Measurements from ENCODE around the gene ACAN. TPM values are rescaled to one million over a fixed set of nuclear protein-coding genes. Genes with fewer than 3 reads are reported as not detected.
"Not testable (repeated sequence)": the region's sequence is repeated elsewhere in the genome, so short reads cannot be mapped to it uniquely, and the experiment has no call there.

ACAN gene
- total RNA-seq, 1 donor from 2014 or later: 8.3 TPM

DNA sequence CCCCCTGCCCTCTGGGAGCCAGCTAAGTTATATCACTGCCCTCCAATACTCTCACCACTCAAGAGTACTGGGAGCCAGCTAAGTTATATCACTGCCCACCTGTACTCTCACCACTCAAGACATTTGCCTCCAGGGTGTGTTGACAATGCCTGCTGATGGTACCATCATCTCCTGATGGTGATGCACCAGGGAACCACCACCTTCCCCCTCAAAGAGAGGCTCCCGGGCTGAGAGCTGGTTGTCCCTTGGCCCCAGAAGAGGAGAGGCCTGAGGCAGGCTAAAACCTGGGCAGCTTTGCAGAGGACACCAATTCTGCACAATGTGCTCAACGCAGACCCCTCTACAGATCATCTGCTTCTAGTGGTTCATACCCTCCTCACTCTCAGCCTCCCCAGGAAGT is 99.6 kb downstream of the ACAN start:
- DNase-seq: no peak

- DNase-seq: no peak
These were observed 101.0 kb downstream of the ACAN start for GRCh38 chr15:88904257-88904623.

GRCh38 chr15:88904624-88905327 is 101.5 kb downstream of the ACAN start:
- DNase-seq: peak; percentile 86

- no peak for DNase-seq
These were observed 102.3 kb downstream of the ACAN start for GRCh38 chr15:88905576-88905975.

DNA sequence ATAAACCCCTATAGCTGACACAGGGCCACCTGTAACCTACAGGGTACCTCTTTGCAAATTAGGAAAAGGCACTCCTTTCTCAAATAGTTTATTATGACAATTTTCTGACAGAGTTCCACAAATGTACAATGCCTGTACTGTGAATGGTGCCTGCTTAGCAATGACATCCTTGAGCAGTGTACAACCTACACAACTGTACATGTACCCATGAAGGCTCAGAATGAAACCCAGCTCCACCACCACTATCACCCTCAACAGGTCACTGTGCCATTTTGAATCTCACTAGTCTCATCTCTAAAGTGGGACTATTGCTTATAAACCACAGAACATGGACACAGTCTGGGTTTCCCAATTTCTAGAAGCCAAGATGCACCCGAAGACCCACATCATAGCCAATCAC is 102.9 kb downstream of the ACAN start:
- no peak for DNase-seq

DNA sequence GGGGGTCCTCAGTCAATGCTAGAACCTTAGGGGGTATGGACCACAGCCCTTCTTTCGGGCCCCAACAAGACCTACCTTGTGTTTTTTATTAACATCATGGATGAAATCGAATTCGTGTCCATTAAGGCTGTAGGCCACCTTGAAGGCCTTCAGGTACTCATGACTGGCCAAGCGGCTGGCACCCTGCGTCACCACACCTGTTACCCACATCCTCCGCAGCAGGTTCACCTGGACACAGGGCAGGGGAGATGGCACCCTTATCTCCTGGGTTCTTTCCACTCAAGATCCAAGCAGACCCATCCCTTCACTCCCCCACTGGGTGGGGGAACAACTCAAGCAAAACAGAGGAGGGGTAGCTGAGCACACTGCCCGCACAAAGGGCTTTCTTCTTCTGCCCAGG is 103.3 kb downstream of the ACAN start:
- DNase-seq: no peak

GRCh38 chr15:88907111-88907510 is 103.9 kb downstream of the ACAN start:
- no peak for DNase-seq

DNA sequence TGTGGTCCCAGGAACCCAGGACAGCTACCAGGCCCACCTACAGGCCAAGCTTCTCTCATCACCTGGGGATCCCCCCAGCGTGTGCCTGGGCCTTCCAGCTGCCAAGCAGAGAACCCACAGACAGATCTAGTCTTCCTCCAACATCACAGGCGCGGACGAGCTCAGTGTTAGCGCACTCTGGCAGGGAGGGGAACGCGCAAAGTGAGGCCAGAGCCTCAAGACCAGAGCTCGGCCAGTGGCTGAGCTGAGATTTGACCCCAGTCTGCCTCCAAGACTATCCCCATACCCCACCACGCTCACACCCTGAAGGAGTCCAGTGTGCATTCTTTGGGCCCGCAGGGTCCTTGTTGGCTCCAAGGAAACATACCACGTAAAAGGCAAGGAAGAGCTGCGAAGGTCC is 104.9 kb downstream of the ACAN start:
- no peak for DNase-seq

- no peak for DNase-seq
These were observed 105.7 kb downstream of the ACAN start for GRCh38 chr15:88908697-88909621.

- DNase-seq: no peak
These were observed 107.0 kb downstream of the ACAN start for GRCh38 chr15:88909956-88910831.

GRCh38 chr15:88911766-88912118 is 108.5 kb downstream of the ACAN start:
- DNase-seq: no peak

DNA sequence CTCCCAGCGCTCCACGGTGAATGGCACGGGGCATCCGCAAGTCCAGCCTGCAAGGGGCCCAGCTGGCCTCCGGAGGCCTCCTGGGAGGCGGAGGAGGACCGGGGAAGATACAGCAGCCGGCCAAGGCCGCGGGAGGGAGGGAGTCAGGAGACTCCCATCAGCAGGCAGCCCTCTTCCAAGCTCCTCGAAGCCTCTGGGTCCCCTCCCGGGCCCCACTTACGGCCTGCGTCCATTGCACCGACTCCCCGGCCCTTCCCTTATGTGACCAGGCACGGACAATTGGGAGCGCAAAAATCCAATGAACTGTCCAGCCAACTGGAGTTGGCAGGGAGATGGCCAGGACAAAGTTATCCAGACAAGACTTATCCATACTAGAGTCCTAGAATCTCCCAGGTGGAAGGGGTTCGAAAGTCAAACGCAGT is 109.3 kb downstream of the ACAN start:
- no peak for DNase-seq

- peak; percentile 68 for DNase-seq
These were observed 110.0 kb downstream of the ACAN start, which contains the start of gene MFGE8 for GRCh38 chr15:88913017-88913849. MFGE8 (minus strand) TSS chr15:88913379; CDS start chr15:88913319, 60 bp downstream.

DNA sequence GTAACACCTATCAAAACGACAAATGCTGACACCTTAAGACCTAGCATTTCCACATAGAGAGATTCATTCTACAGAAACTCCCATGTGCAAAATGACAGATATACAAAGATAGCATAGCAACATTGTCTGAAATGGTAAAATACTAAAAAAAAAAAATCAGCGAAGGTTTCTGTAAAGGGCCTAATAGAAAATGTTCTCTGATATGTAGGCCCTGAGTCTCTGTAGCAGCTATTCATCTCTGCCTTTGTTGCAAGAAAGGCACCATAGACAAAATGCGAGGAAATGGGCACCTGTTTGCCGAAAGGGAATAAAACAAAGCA is 110.6 kb downstream of the ACAN start:
- no peak for DNase-seq

GRCh38 chr15:88915354-88915753 is 112.1 kb downstream of the ACAN start:
- no peak for DNase-seq

DNA sequence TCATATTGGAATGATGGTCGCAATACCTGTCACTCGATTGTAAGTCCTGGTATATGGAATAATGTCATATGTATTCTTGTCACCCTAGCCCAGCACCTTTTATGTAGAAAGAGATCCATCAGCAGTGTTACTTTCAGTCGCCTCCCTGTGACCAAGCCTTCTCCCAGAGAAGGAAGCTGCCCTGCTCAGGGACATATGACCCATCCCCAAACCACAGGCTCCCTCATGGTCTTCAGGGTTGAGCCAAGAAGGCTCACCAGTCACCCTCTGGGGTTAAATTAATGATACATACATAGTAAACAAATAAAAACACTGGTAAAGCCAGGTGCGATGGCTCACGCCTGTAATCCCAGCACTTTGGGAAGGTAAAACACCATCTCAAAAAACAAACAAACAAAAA is 114.5 kb downstream of the ACAN start:
- no peak for DNase-seq

DNA sequence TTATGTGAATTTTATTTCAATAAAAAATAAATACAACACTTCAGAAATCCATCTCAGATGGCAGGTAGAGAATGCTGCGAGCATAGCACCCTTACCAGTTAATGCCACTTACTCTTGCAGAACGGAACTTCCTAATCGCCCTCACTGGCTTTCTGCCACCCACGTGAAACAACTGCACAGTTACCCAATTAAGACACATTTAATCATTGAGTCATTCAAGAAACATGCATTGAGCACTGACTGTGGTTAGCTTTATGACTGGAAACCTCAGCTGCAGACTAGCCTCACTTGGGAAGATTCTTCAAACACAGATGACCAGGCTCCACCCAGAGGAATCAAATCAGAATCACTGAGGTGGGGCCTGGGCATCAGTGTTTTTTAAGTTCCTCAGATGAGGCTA is 115.5 kb downstream of the ACAN start:
- no peak for DNase-seq

- no peak for DNase-seq
These were observed 117.1 kb downstream of the ACAN start for GRCh38 chr15:88920186-88920891.

DNA sequence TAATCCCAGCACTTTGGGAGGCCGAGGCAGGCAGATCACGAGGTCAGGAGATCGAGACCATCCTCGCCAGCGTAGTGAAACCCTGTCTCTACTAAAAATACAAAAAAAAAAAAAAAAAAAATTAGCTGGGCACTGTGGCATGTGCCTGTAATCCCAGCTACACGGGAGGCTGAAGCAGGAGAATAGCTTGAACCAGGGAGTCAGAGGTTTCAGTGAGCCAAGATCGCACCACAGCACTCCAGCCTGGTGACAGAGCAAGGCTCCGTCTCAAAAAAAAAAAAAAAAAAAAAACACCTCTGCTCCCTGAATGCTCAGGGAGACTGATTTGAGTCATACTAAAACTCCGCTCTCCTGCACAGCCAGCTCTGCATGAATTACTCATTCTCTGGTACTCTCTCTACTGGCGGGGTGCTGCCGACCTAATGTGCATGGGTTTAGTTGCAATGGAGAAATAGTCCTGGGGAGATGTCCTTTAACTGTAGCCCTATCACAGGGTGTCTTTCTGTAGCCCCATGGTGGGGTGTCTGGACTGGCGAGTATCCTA is 117.7 kb downstream of the ACAN start:
- DNase-seq: not testable (repeated sequence)

Data from skin of body (tissue), 2 donors.